Liver (tissue), 9 donors: ENCODE results near the gene TOP2A. TPM values are rescaled to one million over a fixed set of nuclear protein-coding genes. Genes with fewer than 3 reads are reported as not detected.

Experiments used
- DNase-seq: peaks from one replicate; pipeline ENCODE4 v3.0.0-alpha.2; 2017; ENCODE audit warnings: low spot score
- H3K27ac ChIP-seq, 2 donors: one replicate each; pipeline ENCODE4 v1.7.0; 2013; ENCODE audit warnings: inconsistent platforms in 2 of 2, low read length in 2 of 2, control low read depth in 1 of 2, low read depth in 1 of 2, mild to moderate bottlenecking in 1 of 2
- H3K27me3 ChIP-seq, 4 donors: one replicate each; pipeline versions ENCODE4 v1.6.1 to v1.7.0; 2013; ENCODE audit warnings: low read length in 3 of 4, inconsistent platforms in 1 of 4, mild to moderate bottlenecking in 1 of 4, moderate library complexity in 1 of 4; ENCODE audit not compliant: control insufficient read depth in 4 of 4, insufficient read depth in 4 of 4
- H3K36me3 ChIP-seq, 4 donors: one replicate each; pipeline versions ENCODE4 v1.6.1 to v1.7.0; 2013; ENCODE audit warnings: low read length in 3 of 4, mild to moderate bottlenecking in 3 of 4, low read depth in 1 of 4, moderate library complexity in 1 of 4; ENCODE audit not compliant: control insufficient read depth in 4 of 4, insufficient read depth in 3 of 4
- H3K4me1 ChIP-seq, 4 donors: one replicate each; pipeline versions ENCODE4 v1.6.1 to v1.7.0; 2013; ENCODE audit warnings: low read length in 3 of 4, mild to moderate bottlenecking in 3 of 4, moderate library complexity in 1 of 4; ENCODE audit not compliant: control insufficient read depth in 4 of 4, insufficient read depth in 4 of 4
- H3K4me3 ChIP-seq, 3 donors: one replicate each; pipeline versions ENCODE4 v1.6.1 to v1.7.0; 2013; ENCODE audit warnings: low read length in 3 of 3, control low read depth in 1 of 3, low read depth in 1 of 3, mild to moderate bottlenecking in 1 of 3
- H3K9ac ChIP-seq, 2 donors: one replicate each; pipeline ENCODE4 v1.7.0; 2013; ENCODE audit warnings: low read length in 2 of 2, mild to moderate bottlenecking in 2 of 2, moderate library complexity in 2 of 2, control low read depth in 1 of 2, low read depth in 1 of 2
- H3K9me3 ChIP-seq, 4 donors: one replicate each; pipeline versions ENCODE4 v1.6.1 to v1.7.0; 2013; ENCODE audit warnings: low read length in 3 of 4; ENCODE audit not compliant: control insufficient read depth in 4 of 4
- FOXA1 ChIP-seq: IDR thresholded peaks from 2 replicates; pipeline ENCODE4 v1.6.1; 2016; ENCODE audit warnings: antibody characterized with exemption
- FOXA2 ChIP-seq: IDR thresholded peaks from 2 replicates; pipeline ENCODE4 v1.6.1; 2016; ENCODE audit warnings: antibody characterized with exemption
- GABPA ChIP-seq, 2 donors: IDR thresholded peaks in 1 of 2; conservative IDR thresholded peaks in 1 of 2; 2 replicates each; pipeline ENCODE4 v1.6.1; 2016; ENCODE audit warnings: antibody characterized with exemption in 2 of 2, mild to moderate bottlenecking in 1 of 2, moderate library complexity in 1 of 2
- HNF4A ChIP-seq, 2 donors: conservative IDR thresholded peaks; 2 replicates each; pipeline ENCODE4 v1.6.1; 2016; ENCODE audit warnings: antibody characterized with exemption in 2 of 2, mild to moderate bottlenecking in 2 of 2
- HNF4G ChIP-seq: IDR thresholded peaks from 2 replicates; pipeline ENCODE4 v1.6.1; 2016; ENCODE audit warnings: antibody characterized with exemption
- NR2F2 ChIP-seq: IDR thresholded peaks from 2 replicates; pipeline ENCODE4 v1.6.1; 2016; ENCODE audit warnings: antibody characterized with exemption
- RAD21 ChIP-seq, 2 donors: IDR thresholded peaks; 2 replicates each; pipeline ENCODE4 v1.6.1; 2016; ENCODE audit warnings: antibody characterized with exemption in 2 of 2, mild to moderate bottlenecking in 2 of 2
- RXRA ChIP-seq, 2 donors: IDR thresholded peaks; 2 replicates each; pipeline ENCODE4 v1.6.1; 2017 to 2018; ENCODE audit warnings: antibody characterized with exemption in 2 of 2, mild to moderate bottlenecking in 1 of 2
- SP1 ChIP-seq: IDR thresholded peaks from 2 replicates; pipeline ENCODE4 v1.6.1; 2018; ENCODE audit warnings: antibody characterized with exemption, mild to moderate bottlenecking
- TAF1 ChIP-seq: conservative IDR thresholded peaks from 2 replicates; pipeline ENCODE4 v1.6.1; 2016; ENCODE audit warnings: antibody characterized with exemption, mild to moderate bottlenecking
- YY1 ChIP-seq: IDR thresholded peaks from 2 replicates; pipeline ENCODE4 v1.6.1; 2016; ENCODE audit warnings: antibody characterized with exemption, mild to moderate bottlenecking
- WGBS: extraction: QIAGEN DNeasy Blood & Tissue Kit; methylation state at CpG from one replicate; pipeline ENCODE4 v1.1.7; 2013; 5-methylcytosine and 5-hydroxymethylcytosine counted together
- polyA plus RNA-seq, 2 donors: library from polyadenylated mRNA; stranded (reverse) in 1 of 2; unstranded in 1 of 2; fragments of 200-250 nt in 1 of 2; fragments of >200 nt in 1 of 2; fragmentation: Nextera tagmentation in 1 of 2; extraction: Ambion mirVana in 1 of 2; gene quantifications; one replicate each; pipeline versions ENCODE4 v1.2.1 to v1.2.3, GENCODE V29; 2013 to 2015
- total RNA-seq, 2 donors: library from RNA; depleted of rRNA; stranded (reverse); fragments of >200 nt; gene quantifications; one replicate each; pipeline ENCODE4 v1.2.3, GENCODE V29; 2014
- TF ChIP-seq, protein P1 (sequence below): fragments of 150-350 bp; IDR thresholded peaks from 2 replicates; pipeline ENCODE4 v1.5.1; 2017; ENCODE audit warnings: improper control_type of control experiment, low read depth, low read length; ENCODE audit not compliant: missing input control
- TF ChIP-seq, protein P2 (sequence below): IDR thresholded peaks from 2 replicates; pipeline ENCODE4 v1.6.1; 2016; ENCODE audit warnings: antibody characterized with exemption
- TF ChIP-seq, protein P3 (sequence below): IDR thresholded peaks from 2 replicates; pipeline ENCODE4 v1.6.1; 2016; ENCODE audit warnings: antibody characterized with exemption, mild to moderate bottlenecking
- TF ChIP-seq, protein P4 (sequence below): IDR thresholded peaks from 2 replicates; pipeline ENCODE4 v1.6.1; 2016; ENCODE audit warnings: antibody characterized with exemption
- TF ChIP-seq, protein P5 (sequence below): IDR thresholded peaks from 2 replicates; pipeline ENCODE4 v1.6.1; 2016; ENCODE audit warnings: antibody characterized with exemption
- donor health status: healthy.
- donor health status: healthy.
- donor health status: healthy.
- donor health status: healthy.
- donor health status: healthy.

The TOP2A gene
- total and polyA plus RNA-seq, 4 donors, result 0.08 to 102 (median 3.6) TPM

DNA sequence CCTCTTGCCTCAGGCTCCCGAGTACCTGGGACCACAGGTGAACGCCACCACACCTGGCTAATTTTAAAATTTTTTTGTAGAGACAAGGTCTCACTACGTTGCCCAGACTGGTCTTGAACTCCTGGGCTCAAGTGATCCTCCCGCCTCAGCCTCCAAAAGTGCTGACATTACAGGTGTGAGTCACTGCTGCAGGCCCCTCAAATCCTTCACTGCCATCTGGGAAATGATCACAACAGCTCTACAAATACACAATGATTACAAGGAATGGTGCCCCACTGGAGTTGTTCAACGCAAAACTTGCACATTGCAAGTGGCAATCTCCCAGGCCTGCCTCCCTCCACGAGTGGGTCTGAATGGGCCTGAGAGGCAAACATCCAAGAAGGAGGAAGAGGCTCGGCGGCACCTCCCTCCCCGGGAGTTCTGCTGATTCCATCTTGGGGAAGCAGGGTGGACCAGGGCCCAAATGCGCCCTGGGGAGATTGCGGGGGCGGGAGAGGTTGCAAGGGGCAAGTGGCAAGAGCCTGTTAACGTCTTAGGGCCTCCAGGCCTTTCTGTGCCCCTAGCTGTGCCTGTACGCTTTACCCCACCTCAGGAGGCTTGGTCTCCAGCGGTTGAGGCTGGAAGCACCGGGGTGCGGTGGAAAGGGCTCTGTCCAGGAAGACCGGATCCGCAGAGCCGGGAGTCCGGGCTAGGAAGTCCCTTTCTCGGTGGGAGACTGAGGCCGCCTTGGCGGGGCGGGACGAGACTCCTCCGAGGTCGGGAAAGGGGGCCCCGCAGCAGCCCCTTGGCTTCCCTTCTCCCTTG is 24.9 kb upstream of the TOP2A start:
- H3K9ac ChIP-seq, result peak overlapping the region in 1 of 2 donors; percentile 46

DNA sequence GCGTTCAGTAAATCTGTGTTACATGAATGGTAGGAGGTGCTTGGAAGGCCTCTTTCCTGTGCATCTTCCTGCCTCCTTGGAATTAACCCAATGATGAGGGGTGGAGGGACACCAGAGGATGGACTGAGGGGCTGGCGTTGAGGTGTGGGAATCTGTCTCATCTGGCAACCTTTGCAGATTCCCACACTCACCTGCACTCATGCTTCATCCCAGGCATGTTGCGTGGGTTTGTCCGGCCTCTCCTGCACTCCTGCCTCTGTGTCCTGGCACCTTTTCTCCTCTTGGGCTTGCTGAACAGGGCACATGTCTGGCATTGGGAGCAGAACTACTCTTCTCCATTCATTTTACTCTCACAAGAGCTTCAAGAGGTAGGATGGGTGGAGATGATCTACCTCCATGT is 22.5 kb upstream of the TOP2A start:
- Histone ChIP-seq H3K27ac (no peak overlapping the region), H3K27me3 (no peaks in the 10 kb centered on the region), H3K36me3 (no peaks in the 10 kb centered on the region), H3K4me1 (peaks cover 2 to 8% (median 7%) of the 10 kb centered on the region in 4 donors), H3K9me3 (no peaks in the 10 kb centered on the region), H3K9ac (no peak overlapping the region), H3K4me3 (no peak overlapping the region)
- DNase-seq, result no peak
- WGBS, result 79% methylated on average over 4 of the region's 4 CpGs
- TF ChIP-seq, protein P1, sequence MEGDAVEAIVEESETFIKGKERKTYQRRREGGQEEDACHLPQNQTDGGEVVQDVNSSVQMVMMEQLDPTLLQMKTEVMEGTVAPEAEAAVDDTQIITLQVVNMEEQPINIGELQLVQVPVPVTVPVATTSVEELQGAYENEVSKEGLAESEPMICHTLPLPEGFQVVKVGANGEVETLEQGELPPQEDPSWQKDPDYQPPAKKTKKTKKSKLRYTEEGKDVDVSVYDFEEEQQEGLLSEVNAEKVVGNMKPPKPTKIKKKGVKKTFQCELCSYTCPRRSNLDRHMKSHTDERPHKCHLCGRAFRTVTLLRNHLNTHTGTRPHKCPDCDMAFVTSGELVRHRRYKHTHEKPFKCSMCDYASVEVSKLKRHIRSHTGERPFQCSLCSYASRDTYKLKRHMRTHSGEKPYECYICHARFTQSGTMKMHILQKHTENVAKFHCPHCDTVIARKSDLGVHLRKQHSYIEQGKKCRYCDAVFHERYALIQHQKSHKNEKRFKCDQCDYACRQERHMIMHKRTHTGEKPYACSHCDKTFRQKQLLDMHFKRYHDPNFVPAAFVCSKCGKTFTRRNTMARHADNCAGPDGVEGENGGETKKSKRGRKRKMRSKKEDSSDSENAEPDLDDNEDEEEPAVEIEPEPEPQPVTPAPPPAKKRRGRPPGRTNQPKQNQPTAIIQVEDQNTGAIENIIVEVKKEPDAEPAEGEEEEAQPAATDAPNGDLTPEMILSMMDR, result no peak
- TF ChIP-seq NR2F2 (no peak), RXRA (IDR thresholded peaks at IDR 0.05) (no peak), HNF4A (conservative IDR thresholded peaks at IDR 0.05) (no peak), FOXA2 (no peak), RAD21 (IDR thresholded peaks at IDR 0.05) (no peak), SP1 (no peak), GABPA (IDR thresholded peaks at IDR 0.05 in 1 of 2, conservative IDR thresholded peaks at IDR 0.05 in 1 of 2) (no peak), YY1 (no peak), HNF4G (no peak), TAF1 (no peak), FOXA1 (no peak)
- TF ChIP-seq, protein P2, sequence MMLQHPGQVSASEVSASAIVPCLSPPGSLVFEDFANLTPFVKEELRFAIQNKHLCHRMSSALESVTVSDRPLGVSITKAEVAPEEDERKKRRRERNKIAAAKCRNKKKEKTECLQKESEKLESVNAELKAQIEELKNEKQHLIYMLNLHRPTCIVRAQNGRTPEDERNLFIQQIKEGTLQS, result no peak
- TF ChIP-seq, protein P3, sequence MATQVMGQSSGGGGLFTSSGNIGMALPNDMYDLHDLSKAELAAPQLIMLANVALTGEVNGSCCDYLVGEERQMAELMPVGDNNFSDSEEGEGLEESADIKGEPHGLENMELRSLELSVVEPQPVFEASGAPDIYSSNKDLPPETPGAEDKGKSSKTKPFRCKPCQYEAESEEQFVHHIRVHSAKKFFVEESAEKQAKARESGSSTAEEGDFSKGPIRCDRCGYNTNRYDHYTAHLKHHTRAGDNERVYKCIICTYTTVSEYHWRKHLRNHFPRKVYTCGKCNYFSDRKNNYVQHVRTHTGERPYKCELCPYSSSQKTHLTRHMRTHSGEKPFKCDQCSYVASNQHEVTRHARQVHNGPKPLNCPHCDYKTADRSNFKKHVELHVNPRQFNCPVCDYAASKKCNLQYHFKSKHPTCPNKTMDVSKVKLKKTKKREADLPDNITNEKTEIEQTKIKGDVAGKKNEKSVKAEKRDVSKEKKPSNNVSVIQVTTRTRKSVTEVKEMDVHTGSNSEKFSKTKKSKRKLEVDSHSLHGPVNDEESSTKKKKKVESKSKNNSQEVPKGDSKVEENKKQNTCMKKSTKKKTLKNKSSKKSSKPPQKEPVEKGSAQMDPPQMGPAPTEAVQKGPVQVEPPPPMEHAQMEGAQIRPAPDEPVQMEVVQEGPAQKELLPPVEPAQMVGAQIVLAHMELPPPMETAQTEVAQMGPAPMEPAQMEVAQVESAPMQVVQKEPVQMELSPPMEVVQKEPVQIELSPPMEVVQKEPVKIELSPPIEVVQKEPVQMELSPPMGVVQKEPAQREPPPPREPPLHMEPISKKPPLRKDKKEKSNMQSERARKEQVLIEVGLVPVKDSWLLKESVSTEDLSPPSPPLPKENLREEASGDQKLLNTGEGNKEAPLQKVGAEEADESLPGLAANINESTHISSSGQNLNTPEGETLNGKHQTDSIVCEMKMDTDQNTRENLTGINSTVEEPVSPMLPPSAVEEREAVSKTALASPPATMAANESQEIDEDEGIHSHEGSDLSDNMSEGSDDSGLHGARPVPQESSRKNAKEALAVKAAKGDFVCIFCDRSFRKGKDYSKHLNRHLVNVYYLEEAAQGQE, result no peak
- TF ChIP-seq, protein P4, sequence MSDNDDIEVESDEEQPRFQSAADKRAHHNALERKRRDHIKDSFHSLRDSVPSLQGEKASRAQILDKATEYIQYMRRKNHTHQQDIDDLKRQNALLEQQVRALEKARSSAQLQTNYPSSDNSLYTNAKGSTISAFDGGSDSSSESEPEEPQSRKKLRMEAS, result no peak
- TF ChIP-seq, protein P5, sequence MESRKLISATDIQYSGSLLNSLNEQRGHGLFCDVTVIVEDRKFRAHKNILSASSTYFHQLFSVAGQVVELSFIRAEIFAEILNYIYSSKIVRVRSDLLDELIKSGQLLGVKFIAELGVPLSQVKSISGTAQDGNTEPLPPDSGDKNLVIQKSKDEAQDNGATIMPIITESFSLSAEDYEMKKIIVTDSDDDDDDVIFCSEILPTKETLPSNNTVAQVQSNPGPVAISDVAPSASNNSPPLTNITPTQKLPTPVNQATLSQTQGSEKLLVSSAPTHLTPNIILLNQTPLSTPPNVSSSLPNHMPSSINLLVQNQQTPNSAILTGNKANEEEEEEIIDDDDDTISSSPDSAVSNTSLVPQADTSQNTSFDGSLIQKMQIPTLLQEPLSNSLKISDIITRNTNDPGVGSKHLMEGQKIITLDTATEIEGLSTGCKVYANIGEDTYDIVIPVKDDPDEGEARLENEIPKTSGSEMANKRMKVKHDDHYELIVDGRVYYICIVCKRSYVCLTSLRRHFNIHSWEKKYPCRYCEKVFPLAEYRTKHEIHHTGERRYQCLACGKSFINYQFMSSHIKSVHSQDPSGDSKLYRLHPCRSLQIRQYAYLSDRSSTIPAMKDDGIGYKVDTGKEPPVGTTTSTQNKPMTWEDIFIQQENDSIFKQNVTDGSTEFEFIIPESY, result no peak

More for the DNA sequence above, 24.9 kb upstream of the TOP2A start:
- Histone ChIP-seq H3K36me3 (no peaks in the 10 kb centered on the region), H3K27ac (peak overlapping the region; percentile 92 to 97), H3K27me3 (no peaks in the 10 kb centered on the region), H3K4me1 (peaks cover 2 to 24% (median 18%) of the 10 kb centered on the region in 4 donors), H3K4me3 (peak overlapping the region; percentile 49 to 87 (median 58)), H3K9me3 (no peaks in the 10 kb centered on the region)
- no peak for DNase-seq
- TF ChIP-seq YY1, result peak; percentile 28
- TF ChIP-seq, protein P4, result no peak
- TF ChIP-seq, protein P1, result peak; percentile 6
- WGBS, result 35% methylated on average over 29 of the region's 29 CpGs
